ENCODE data around the gene PCDHGB7. TPM values are rescaled to one million over a fixed set of nuclear protein-coding genes. Genes with fewer than 3 reads are reported as not detected.

PCDHGB7 gene
- total RNA-seq, 4 donors from 2014 or later: 4.0 to 5.8 (median 4.3) TPM

GRCh38 chr5:141419074-141419880, 1.8 kb downstream of the PCDHGB7 start:
- TF ChIP-seq POLR2A (IDR thresholded peaks at IDR 0.05) (no peak), CTCF (IDR thresholded peaks at IDR 0.05) (no peak)
- Histone ChIP-seq H3K27me3 (no peaks in the 10 kb centered on the region), H3K4me1 (no peaks in the 10 kb centered on the region), H3K9me3 (peaks cover 0 to 80% (median 26%) of the 10 kb centered on the region in 4 donors), H3K27ac (no peak overlapping the region), H3K36me3 (no peaks in the 10 kb centered on the region), H3K4me3 (no peak overlapping the region)
- DNase-seq: no peak

- TF ChIP-seq CTCF (IDR thresholded peaks at IDR 0.05): peak in 4 of 6 experiments; percentile 13 to 33 (median 20)
- TF ChIP-seq POLR2A (IDR thresholded peaks at IDR 0.05): no peak
- Histone ChIP-seq H3K27me3 (no peaks in the 10 kb centered on the region), H3K4me1 (no peaks in the 10 kb centered on the region), H3K9me3 (peaks cover 0 to 77% (median 21%) of the 10 kb centered on the region in 4 donors), H3K4me3 (peak within 1 kb of the TSS; percentile 13 to 31 (median 30)), H3K27ac (no peak within 1 kb of the TSS), H3K36me3 (no peaks in the 10 kb centered on the region)
- peak in 2 of 3 donors; percentile 46 to 67 for DNase-seq
Observed at GRCh38 chr5:141420855-141421488, 3.5 kb downstream of the PCDHGB7 start, which contains the start of gene PCDHGA11. PCDHGA11 (plus strand) TSS chr5:141421051; CDS start chr5:141421228, 177 bp downstream.

- no peak for TF ChIP-seq POLR2A (IDR thresholded peaks at IDR 0.05)
- TF ChIP-seq CTCF (IDR thresholded peaks at IDR 0.05): no peak
- H3K27ac ChIP-seq: no peak overlapping the region
- H3K4me3 ChIP-seq: peak overlapping the region in 2 of 4 donors; percentile 30
Observed at GRCh38 chr5:141421489-141421855, 4.0 kb downstream of the PCDHGB7 start.

GRCh38 chr5:141422742-141423291, 5.3 kb downstream of the PCDHGB7 start:
- DNase-seq: no peak
- TF ChIP-seq POLR2A (IDR thresholded peaks at IDR 0.05): no peak
- TF ChIP-seq CTCF (IDR thresholded peaks at IDR 0.05): no peak
- Histone ChIP-seq H3K4me3 (no peak overlapping the region), H3K36me3 (no peaks in the 10 kb centered on the region), H3K4me1 (no peaks in the 10 kb centered on the region), H3K27ac (no peak overlapping the region), H3K9me3 (peaks cover 0 to 85% (median 24%) of the 10 kb centered on the region in 4 donors), H3K27me3 (no peaks in the 10 kb centered on the region)

More at GRCh38 chr5:141421489-141421855, 4.0 kb downstream of the PCDHGB7 start:
- Histone ChIP-seq H3K27me3 (no peaks in the 10 kb centered on the region), H3K4me1 (no peaks in the 10 kb centered on the region), H3K36me3 (no peaks in the 10 kb centered on the region), H3K9me3 (peaks cover 0 to 80% (median 21%) of the 10 kb centered on the region in 4 donors)
- no peak for DNase-seq

GRCh38 chr5:141427783-141428426, 10.4 kb downstream of the PCDHGB7 start:
- no peak overlapping the region for H3K27ac ChIP-seq
- no peaks in the 10 kb centered on the region for H3K27me3 ChIP-seq
- no peaks in the 10 kb centered on the region for H3K36me3 ChIP-seq
- TF ChIP-seq CTCF (IDR thresholded peaks at IDR 0.05): no peak
- TF ChIP-seq POLR2A (IDR thresholded peaks at IDR 0.05): no peak
- H3K4me3 ChIP-seq: no peak overlapping the region
- peaks cover 0 to 84% (median 11%) of the 10 kb centered on the region in 4 donors for H3K9me3 ChIP-seq
- DNase-seq: no peak
- H3K4me1 ChIP-seq: no peaks in the 10 kb centered on the region
